MCF 10A (cell line): ENCODE results near the gene ACSL3. TPM values are rescaled to one million over a fixed set of nuclear protein-coding genes. Genes with fewer than 3 reads are reported as not detected.

Experiments
- BruUV-seq: library from RNA; stranded (reverse); fragments of 400-500 nt; replicated peaks from 2 replicates; lab custom pipeline; 2021; lab: Mats Ljungman, UMichigan
- CTCF ChIA-PET: fragments of 300-600 bp; sonication (Branson Sonifier 250); formaldehyde crosslinking; extraction: SDS; loops from one replicate; lab custom pipeline; 2021; ENCODE audit warnings: antibody characterized with exemption, inconsistent platforms; lab: Yijun Ruan, JAX
- POLR2A ChIA-PET: fragments of 300-600, 350-650 bp; sonication (Branson Sonifier 250); formaldehyde crosslinking; extraction: SDS; loops from one replicate; lab custom pipeline; 2020; ENCODE audit warnings: antibody characterized with exemption, inconsistent platforms; lab: Yijun Ruan, JAX
- DNase-seq: peaks from one replicate; pipeline ENCODE4 v3.0.0-alpha.2; 2018; ENCODE audit not compliant: unreplicated experiment
- H3K27ac Mint-ChIP-seq: one replicate; pipeline ENCODE4 v1.8.0; 2022; ENCODE audit warnings: mild to moderate bottlenecking, low read depth, mixed read lengths; ENCODE audit not compliant: unreplicated experiment
- H3K27me3 Mint-ChIP-seq: one replicate; pipeline ENCODE4 v1.8.0; 2022; ENCODE audit warnings: mixed read lengths; ENCODE audit not compliant: insufficient read depth, unreplicated experiment
- H3K36me3 Mint-ChIP-seq: one replicate; pipeline ENCODE4 v1.8.0; 2022; ENCODE audit warnings: mild to moderate bottlenecking, moderate library complexity, mixed read lengths; ENCODE audit not compliant: insufficient read depth, unreplicated experiment
- H3K4me1 Mint-ChIP-seq: one replicate; pipeline ENCODE4 v1.8.0; 2022; ENCODE audit warnings: mixed read lengths; ENCODE audit not compliant: insufficient read depth, unreplicated experiment
- H3K4me3 Mint-ChIP-seq: one replicate; pipeline ENCODE4 v1.8.0; 2022; ENCODE audit warnings: mild to moderate bottlenecking, moderate library complexity, mixed read lengths; ENCODE audit not compliant: unreplicated experiment
- H3K9me3 Mint-ChIP-seq: one replicate; pipeline ENCODE4 v1.8.0; 2022; ENCODE audit warnings: mixed read lengths; ENCODE audit not compliant: unreplicated experiment
- intact Hi-C: fragments of 100-400 bp; cut with micrococcal nuclease; formaldehyde crosslinking; loops from 2 replicates; pipeline ENCODE4 v1.14.1; 2022
- total RNA-seq: library from RNA; stranded (reverse); gene quantifications from 2 replicates; pipeline ENCODE4 v1.2.3, GENCODE V29; 2022
- TF ChIP-seq, protein P1 (sequence below): fragments of 200-600 bp; IDR thresholded peaks from one replicate; pipeline ENCODE4 v1.8.0; 2022; ENCODE audit warnings: antibody characterized with exemption, mild to moderate bottlenecking; ENCODE audit not compliant: unreplicated experiment

Gene ACSL3
- total RNA-seq, 1 experiment from 2014 or later, result 183 TPM

DNA sequence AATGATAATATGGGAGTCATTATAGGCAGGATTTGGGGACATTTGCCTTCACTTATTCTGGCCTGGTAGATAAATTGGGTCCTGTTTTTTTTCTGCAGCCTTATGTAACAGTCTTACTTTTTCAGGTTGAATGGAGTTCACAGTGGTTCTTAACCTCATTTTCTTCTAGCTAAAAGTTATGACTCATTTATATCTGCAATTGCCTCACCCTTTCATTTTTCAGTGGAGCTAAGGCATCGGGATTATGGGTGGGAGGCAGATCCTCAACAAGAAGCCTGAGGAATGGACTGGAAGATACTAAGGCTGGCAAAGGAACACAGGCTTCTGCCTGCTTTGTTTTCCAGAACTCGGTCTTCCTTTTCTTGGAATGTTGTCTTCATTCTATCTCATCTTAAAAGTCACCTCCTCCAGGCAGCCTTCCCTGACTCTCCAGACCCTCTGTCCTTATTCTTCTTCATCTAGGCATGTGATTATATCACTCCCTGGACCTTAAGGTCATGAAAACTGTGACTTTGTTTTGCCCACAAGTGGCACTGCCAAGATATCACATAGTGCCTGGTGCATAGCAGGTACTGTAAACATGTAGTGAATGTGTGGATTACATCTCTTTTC lies 41.0 kb upstream of the ACSL3 start:
- no peaks in the 10 kb centered on the region for H3K9me3 Mint-ChIP-seq
- intact Hi-C loops, result no loop called here
- CTCF ChIA-PET, result no interaction called here
- no peak overlapping the region for H3K4me3 Mint-ChIP-seq
- BruUV-seq, result no TSS peak
- no peaks in the 10 kb centered on the region for H3K27me3 Mint-ChIP-seq
- H3K36me3 Mint-ChIP-seq, result no peaks in the 10 kb centered on the region
- POLR2A ChIA-PET, result interaction anchor here (0.5 to 3.4 kb wide), 5 partner anchors 14 to 70 kb away, joined by 3 to 19 read pairs (median 3); no protein-coding TSS in a partner anchor
- peak; percentile 52 for DNase-seq
- peaks cover 15% of the 10 kb centered on the region for H3K4me1 Mint-ChIP-seq
- TF ChIP-seq, protein P1, sequence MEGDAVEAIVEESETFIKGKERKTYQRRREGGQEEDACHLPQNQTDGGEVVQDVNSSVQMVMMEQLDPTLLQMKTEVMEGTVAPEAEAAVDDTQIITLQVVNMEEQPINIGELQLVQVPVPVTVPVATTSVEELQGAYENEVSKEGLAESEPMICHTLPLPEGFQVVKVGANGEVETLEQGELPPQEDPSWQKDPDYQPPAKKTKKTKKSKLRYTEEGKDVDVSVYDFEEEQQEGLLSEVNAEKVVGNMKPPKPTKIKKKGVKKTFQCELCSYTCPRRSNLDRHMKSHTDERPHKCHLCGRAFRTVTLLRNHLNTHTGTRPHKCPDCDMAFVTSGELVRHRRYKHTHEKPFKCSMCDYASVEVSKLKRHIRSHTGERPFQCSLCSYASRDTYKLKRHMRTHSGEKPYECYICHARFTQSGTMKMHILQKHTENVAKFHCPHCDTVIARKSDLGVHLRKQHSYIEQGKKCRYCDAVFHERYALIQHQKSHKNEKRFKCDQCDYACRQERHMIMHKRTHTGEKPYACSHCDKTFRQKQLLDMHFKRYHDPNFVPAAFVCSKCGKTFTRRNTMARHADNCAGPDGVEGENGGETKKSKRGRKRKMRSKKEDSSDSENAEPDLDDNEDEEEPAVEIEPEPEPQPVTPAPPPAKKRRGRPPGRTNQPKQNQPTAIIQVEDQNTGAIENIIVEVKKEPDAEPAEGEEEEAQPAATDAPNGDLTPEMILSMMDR, result no peak
- no peak overlapping the region for H3K27ac Mint-ChIP-seq

DNA sequence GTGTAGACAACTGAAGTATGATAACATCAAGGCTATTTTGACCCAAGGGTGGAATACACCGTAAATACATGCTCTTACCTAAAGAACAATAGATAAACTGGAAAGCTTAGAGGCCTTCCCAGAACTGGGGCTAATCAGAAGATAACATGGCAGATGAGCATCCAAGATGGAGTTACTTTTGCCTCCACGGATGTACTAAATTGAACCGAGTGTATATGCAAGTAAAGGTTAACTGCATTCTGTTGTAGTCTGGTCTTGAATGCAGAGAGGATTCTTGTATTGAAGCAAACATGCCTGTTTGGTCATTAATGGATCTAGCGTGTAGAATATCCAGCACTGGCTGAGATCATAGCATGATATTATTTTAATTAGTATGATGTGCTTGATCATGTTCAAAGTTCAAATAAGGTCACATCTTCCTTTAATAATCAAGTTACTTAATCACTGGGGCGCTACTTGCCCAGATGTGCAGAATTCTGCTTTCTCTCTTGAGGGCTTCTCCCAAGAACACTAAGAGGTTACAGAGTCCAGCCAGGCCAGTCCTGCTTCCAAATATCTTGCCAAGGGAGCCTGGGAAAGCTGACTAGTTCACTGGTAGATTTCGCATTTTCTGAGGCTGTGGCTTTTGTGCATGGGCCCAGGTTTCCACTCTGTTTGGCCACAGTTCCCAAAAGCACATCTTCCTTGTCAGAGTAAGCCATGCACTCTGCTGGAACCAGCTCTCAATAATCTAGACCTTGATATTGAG lies 37.5 kb upstream of the ACSL3 start:
- Mint-ChIP-seq H3K4me1 (peaks cover 14% of the 10 kb centered on the region), H3K9me3 (no peaks in the 10 kb centered on the region), H3K27ac (no peak overlapping the region), H3K36me3 (no peaks in the 10 kb centered on the region), H3K4me3 (no peak overlapping the region), H3K27me3 (no peaks in the 10 kb centered on the region)
- BruUV-seq, result no TSS peak
- no peak for DNase-seq
- intact Hi-C loops, result no loop called here
- TF ChIP-seq, protein P1, result no peak
- CTCF ChIA-PET, result interaction anchor here (0.7 kb wide), 1 partner anchor 1036 kb away, joined by 3 read pairs; no protein-coding TSS in a partner anchor
- POLR2A ChIA-PET, result interaction anchor here (1.1 to 1.5 kb wide), 2 partner anchors 11 to 17 kb away, joined by 3 read pairs; no protein-coding TSS in a partner anchor

DNA sequence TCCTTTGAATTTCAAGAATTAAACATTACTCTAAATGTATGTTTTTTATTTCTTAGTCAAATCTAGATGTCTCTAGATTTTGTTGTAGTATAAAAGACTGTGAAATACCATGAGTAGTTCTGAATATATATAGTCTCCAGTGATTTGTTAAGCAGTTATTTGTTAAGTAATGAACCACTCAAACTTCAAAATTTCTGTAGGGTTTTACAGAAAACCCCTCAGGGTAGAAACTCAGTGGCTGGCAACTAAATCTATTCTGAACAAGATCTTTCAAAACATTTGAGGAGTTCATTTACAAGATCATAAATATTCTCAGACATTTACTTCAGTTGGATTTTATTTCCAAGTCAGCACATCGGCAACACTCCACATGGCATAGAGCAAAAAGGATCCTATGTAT lies 35.8 kb upstream of the ACSL3 start:
- TF ChIP-seq, protein P1, result no peak
- POLR2A ChIA-PET, result interaction anchor here (1.0 to 3.9 kb wide), 5 partner anchors 12 to 38 kb away, joined by 3 to 32 read pairs (median 4); no protein-coding TSS in a partner anchor
- peaks cover 17% of the 10 kb centered on the region for H3K4me1 Mint-ChIP-seq
- no peaks in the 10 kb centered on the region for H3K27me3 Mint-ChIP-seq
- H3K27ac Mint-ChIP-seq, result no peak overlapping the region
- H3K9me3 Mint-ChIP-seq, result no peaks in the 10 kb centered on the region
- no peak overlapping the region for H3K4me3 Mint-ChIP-seq
- intact Hi-C loops, result loop anchor here (5.0 kb wide), 1 partner anchor 37 kb away; the partner anchor contains the start of gene ACSL3
- H3K36me3 Mint-ChIP-seq, result no peaks in the 10 kb centered on the region
- CTCF ChIA-PET, result interaction anchor here (1.2 to 1.5 kb wide), 3 partner anchors 11 to 116 kb away, joined by 3 to 7 read pairs (median 6); no protein-coding TSS in a partner anchor
- no peak for DNase-seq
- BruUV-seq, result no TSS peak

DNA sequence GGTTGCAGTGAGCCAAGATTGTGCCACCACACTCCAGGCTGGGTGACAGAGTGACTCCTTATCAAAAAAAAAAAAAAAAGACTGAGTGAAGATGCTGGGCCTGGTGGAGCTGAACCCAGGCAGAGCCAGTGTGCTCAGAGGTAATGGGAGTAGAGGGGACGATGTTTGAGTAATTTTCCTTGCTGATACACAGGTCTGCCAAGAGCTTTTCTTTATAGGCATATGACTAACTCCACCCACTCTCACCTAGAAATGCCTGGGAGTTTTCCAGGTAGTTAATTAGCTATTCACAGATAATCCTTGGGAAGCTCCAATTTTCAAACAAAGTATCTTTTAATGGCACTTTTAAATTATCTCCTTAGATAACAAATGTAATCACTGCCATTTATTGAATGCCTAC lies 33.4 kb upstream of the ACSL3 start:
- POLR2A ChIA-PET, result interaction anchor here (0.7 to 3.9 kb wide), 9 partner anchors 10 to 36 kb away, joined by 3 to 32 read pairs (median 5); no protein-coding TSS in a partner anchor
- H3K4me3 Mint-ChIP-seq, result no peak overlapping the region
- H3K27me3 Mint-ChIP-seq, result no peaks in the 10 kb centered on the region
- H3K9me3 Mint-ChIP-seq, result no peaks in the 10 kb centered on the region
- no peaks in the 10 kb centered on the region for H3K36me3 Mint-ChIP-seq
- H3K27ac Mint-ChIP-seq, result no peak overlapping the region
- no TSS peak for BruUV-seq
- CTCF ChIA-PET, result interaction anchor here (0.6 to 0.9 kb wide), 3 partner anchors 8 to 75 kb away, joined by 4 to 5 read pairs (median 5); no protein-coding TSS in a partner anchor
- peak; percentile 55 for DNase-seq
- TF ChIP-seq, protein P1, result no peak
- intact Hi-C loops, result loop anchor here (5.0 kb wide), 1 partner anchor 35 kb away; the partner anchor contains the start of gene ACSL3
- H3K4me1 Mint-ChIP-seq, result peaks cover 20% of the 10 kb centered on the region
